ENCODE measurements around the gene RAB7B. TPM values are rescaled to one million over a fixed set of nuclear protein-coding genes. Genes with fewer than 3 reads are reported as not detected.

The RAB7B gene
- total RNA-seq, 6 experiments from 2014 or later = 0.14 to 1.4 (median 0.37) TPM

- Histone ChIP-seq H3K9me3 (no peaks in the 10 kb centered on the region), H3K4me1 (no peaks in the 10 kb centered on the region), H3K27me3 (no peaks in the 10 kb centered on the region), H3K36me3 (no peaks in the 10 kb centered on the region), H3K27ac (no peak overlapping the region), H3K4me3 (no peak overlapping the region)
- DNase-seq (no peak), ATAC-seq (no peak)
- WGBS (ENCODE audit: insufficient coverage, low coverage, low lambda C conversion rate, missing lambda C conversion rate) = 33% methylated on average over 1 of the region's 1 CpG
- no peak for TF ChIP-seq POLR2A (IDR thresholded peaks at IDR 0.05)
- TF ChIP-seq, protein P1, sequence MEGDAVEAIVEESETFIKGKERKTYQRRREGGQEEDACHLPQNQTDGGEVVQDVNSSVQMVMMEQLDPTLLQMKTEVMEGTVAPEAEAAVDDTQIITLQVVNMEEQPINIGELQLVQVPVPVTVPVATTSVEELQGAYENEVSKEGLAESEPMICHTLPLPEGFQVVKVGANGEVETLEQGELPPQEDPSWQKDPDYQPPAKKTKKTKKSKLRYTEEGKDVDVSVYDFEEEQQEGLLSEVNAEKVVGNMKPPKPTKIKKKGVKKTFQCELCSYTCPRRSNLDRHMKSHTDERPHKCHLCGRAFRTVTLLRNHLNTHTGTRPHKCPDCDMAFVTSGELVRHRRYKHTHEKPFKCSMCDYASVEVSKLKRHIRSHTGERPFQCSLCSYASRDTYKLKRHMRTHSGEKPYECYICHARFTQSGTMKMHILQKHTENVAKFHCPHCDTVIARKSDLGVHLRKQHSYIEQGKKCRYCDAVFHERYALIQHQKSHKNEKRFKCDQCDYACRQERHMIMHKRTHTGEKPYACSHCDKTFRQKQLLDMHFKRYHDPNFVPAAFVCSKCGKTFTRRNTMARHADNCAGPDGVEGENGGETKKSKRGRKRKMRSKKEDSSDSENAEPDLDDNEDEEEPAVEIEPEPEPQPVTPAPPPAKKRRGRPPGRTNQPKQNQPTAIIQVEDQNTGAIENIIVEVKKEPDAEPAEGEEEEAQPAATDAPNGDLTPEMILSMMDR (IDR thresholded peaks at IDR 0.05) = no peak
- intact Hi-C loops (cut with DNase I) = no loop called here
These were observed 32.7 kb downstream of the RAB7B start for GRCh38 chr1:205970486-205970885.

DNA sequence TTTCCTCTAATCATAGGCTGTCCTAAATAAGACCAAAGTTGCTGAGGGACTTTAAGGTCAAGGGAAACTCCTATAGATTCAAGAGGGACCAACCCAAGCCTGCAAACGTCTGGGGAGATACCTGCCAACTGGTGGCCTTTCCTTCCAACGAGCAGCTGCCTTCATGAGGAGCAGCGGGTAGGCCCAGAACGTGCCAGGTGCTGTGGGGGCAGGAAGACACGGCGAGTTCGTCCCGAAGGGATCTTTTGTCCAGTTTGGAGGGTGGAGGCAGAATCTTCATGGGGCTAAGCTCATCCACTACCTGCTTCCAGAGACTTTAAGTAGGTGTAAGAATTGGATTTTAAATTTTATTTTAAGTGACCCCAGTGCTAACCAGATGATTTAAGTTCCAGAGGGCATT lies 34.0 kb downstream of the RAB7B start:
- ATAC-seq (no peak), DNase-seq (no peak)
- no peaks in the 10 kb centered on the region for H3K4me1 ChIP-seq
- intact Hi-C loops (cut with DNase I) = no loop called here
- WGBS (ENCODE audit: insufficient coverage, low coverage, low lambda C conversion rate, missing lambda C conversion rate) = 82% methylated on average over 8 of the region's 8 CpGs
- H3K36me3 ChIP-seq = no peaks in the 10 kb centered on the region
- no peak overlapping the region for H3K4me3 ChIP-seq
- no peak overlapping the region for H3K27ac ChIP-seq
- no peaks in the 10 kb centered on the region for H3K9me3 ChIP-seq
- no peaks in the 10 kb centered on the region for H3K27me3 ChIP-seq
- TF ChIP-seq POLR2A (IDR thresholded peaks at IDR 0.05) = no peak
- TF ChIP-seq, protein P1 (IDR thresholded peaks at IDR 0.05) = no peak

GRCh38 chr1:205967554-205968335 lies 35.5 kb downstream of the RAB7B start:
- no peaks in the 10 kb centered on the region for H3K4me1 ChIP-seq
- TF ChIP-seq, protein P1 (IDR thresholded peaks at IDR 0.05) = no peak
- TF ChIP-seq POLR2A (IDR thresholded peaks at IDR 0.05) = no peak
- WGBS (ENCODE audit: insufficient coverage, low coverage, low lambda C conversion rate, missing lambda C conversion rate) = 83% methylated on average over 10 of the region's 10 CpGs
- H3K9me3 ChIP-seq = no peaks in the 10 kb centered on the region
- ATAC-seq = no peak
- DNase-seq = no peak
- H3K4me3 ChIP-seq = no peak overlapping the region
- no peaks in the 10 kb centered on the region for H3K36me3 ChIP-seq
- no peaks in the 10 kb centered on the region for H3K27me3 ChIP-seq
- intact Hi-C loops (cut with DNase I) = no loop called here
- H3K27ac ChIP-seq = no peak overlapping the region

- Histone ChIP-seq H3K4me1 (no peaks in the 10 kb centered on the region), H3K4me3 (no peak overlapping the region), H3K9me3 (no peaks in the 10 kb centered on the region), H3K27ac (no peak overlapping the region), H3K36me3 (no peaks in the 10 kb centered on the region), H3K27me3 (no peaks in the 10 kb centered on the region)
- DNase-seq (peak in 1 of 3 donors; percentile 29), ATAC-seq (no peak)
- TF ChIP-seq, protein P1 (IDR thresholded peaks at IDR 0.05) = no peak
- TF ChIP-seq POLR2A (IDR thresholded peaks at IDR 0.05) = no peak
- intact Hi-C loops (cut with DNase I) = no loop called here
- 37% methylated on average over 5 of the region's 13 CpGs for WGBS (ENCODE audit: insufficient coverage, low coverage, low lambda C conversion rate, missing lambda C conversion rate)
These were observed 37.9 kb downstream of the RAB7B start for GRCh38 chr1:205965036-205965884.

All from right lobe of liver (tissue), 6 donors.